ENCODE measurements around the gene B3GAT3.

- no peak for TF ChIP-seq CTCF (IDR thresholded peaks at IDR 0.05)
- no peak for TF ChIP-seq EP300 (IDR thresholded peaks at IDR 0.05; ENCODE audit: low read depth)
- TF ChIP-seq POLR2AphosphoS5 (IDR thresholded peaks at IDR 0.05): no peak
- no peak for TF ChIP-seq POLR2A (IDR thresholded peaks at IDR 0.05)
Measured at GRCh38 chr11:62648967-62649364, 27.2 kb upstream of the B3GAT3 start.
